GM18868 (cell line): ENCODE data around the gene MAPK13.
"Not testable (repeated sequence)": the region's sequence is repeated elsewhere in the genome, so short reads cannot be mapped to it uniquely, and the experiment has no call there.

Experiments used
- ATAC-seq: cut with Tn5 transposase; IDR thresholded peaks from one replicate; pipeline ENCODE4 v1.9.1; 2021; ENCODE audit warnings: mild to moderate bottlenecking, moderate library complexity; ENCODE audit not compliant: unreplicated experiment

The MAPK13 gene

DNA sequence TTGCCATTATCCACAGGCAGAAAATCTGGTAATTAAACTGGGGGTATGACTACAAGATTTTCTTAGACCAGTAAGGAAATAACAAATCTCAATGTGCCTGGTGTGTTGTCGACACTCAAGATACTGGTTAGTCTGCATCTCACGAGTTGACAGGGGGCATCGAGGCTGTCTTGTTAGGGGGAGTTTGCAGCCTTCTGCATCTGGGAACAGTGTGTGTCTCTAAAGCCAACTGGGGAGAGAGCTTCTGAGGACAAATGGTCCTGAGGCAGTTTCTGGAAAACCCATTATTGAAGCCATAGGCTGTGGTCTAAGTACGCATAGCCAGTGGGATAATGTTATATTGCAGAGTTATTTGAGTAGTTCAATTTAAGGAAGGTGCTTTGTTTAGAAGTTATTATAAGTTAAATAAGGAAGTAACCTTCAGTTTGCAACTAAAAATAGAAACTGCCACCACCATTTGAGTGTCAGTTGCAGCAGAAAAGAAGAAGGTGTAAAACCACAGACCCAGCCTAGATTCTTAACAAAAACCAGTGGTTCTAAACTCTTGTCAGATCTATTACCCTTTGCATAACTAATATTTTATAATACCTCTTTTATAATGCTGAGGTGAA is 15.4 kb upstream of the MAPK13 start:
- no peak for ATAC-seq

DNA sequence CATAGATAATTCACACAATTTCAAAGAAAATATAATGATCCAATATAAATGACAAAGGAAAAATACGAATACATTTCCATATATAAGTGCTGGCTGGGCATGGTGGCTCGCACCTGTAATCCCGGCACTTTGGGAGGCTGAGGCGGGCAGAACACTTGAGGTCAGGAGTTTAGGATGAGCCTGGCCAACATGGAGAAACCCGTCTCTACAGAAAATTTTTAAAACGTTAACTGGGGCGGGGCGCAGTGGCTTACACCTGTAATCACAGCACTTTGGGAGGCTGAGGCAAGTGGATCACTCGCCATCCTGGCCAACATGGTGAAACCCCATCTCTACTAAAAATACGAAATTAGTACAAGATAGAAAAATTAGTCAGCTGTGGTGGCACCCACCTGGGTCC is 14.9 kb upstream of the MAPK13 start:
- no peak for ATAC-seq

GRCh38 chr6:36116066-36116864 is 14.0 kb upstream of the MAPK13 start:
- no peak for ATAC-seq

DNA sequence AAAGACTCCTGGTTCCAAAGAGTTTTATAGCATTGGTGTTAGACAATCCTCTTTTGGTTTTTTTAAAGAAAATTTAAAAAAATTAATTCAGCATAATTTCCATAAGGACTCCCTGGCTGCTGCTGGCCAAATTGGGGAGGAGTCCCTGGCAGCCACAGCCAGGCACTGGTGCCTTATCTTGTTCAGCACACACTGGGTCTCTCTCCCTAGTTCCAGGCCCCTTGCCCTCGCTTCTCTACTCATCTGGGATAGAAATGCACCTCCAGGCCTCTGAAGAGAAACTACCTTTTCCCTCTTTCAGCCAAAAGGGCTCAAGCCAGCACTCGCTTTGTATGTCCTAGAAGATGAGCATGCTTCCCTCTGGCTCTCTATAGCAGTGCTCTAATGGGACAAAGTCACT is 13.4 kb upstream of the MAPK13 start:
- ATAC-seq: no peak

- ATAC-seq: no peak
Observed at GRCh38 chr6:36117658-36118549, 12.4 kb upstream of the MAPK13 start.

DNA sequence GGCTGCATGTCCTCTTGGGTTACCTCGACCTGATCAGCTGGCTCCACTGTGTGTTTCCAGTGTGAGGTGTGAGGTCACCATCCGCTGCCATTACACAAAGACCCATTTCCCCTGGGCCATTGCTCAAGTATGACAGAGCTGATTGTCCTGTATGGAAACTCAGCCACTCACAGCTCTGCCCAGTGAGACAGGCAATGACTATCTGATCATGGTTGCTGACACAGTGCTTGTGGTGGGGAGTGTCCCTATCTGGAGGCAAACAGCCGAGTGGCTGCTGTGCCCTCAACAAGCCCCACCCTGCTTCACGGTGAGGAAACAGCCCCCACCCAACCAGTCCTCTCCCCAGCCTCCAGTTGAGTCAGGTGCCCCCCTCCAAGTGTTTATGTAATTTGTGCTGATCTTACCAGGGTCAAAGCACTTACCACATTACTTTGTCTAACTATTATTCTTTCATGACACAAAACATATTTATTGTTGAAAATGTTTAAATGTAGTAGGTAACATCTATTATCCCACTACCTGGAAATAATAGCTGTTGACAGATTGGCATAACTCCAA is 11.7 kb upstream of the MAPK13 start:
- ATAC-seq: no peak

- ATAC-seq: no peak
Observed at GRCh38 chr6:36119209-36119608, 11.1 kb upstream of the MAPK13 start.

DNA sequence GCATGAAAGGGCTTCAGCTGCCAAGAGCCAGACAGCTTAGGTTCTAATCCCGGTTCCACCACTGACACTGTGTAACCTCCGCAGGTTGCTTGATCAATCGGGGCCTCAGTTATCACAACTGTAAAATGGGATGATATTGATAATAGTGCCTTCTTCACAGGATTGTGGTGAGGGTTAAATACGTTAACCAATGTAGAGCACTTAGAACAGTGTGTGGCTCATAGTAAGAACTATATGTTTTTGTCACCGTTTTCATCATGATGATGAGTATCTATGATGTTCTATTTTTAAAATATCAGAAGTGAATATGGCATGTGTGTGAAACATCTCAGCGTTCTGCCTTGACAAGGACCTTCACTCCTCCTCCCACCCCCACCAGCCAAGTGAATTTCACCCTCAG is 10.3 kb upstream of the MAPK13 start:
- ATAC-seq: no peak

DNA sequence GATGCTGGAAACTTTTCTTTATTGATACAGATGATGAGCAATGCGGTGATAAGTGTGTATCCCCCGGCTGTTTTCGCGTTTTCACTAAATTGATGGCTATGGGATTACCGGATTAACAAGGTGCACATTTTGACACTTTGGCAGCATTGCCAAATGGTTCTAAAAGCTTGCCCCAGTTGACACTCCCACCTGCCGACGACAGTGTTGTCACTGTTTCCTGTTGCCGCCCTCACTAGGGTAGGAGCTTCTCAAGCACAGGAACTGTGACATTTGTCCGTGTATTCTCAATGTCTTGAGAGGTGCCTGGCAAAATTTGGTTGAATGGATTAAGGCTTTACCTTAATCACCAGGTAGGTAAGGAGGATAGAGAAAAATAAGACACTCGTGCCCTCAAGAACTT is 9.8 kb upstream of the MAPK13 start:
- no peak for ATAC-seq

GRCh38 chr6:36120979-36121786 is 9.1 kb upstream of the MAPK13 start:
- ATAC-seq: no peak

DNA sequence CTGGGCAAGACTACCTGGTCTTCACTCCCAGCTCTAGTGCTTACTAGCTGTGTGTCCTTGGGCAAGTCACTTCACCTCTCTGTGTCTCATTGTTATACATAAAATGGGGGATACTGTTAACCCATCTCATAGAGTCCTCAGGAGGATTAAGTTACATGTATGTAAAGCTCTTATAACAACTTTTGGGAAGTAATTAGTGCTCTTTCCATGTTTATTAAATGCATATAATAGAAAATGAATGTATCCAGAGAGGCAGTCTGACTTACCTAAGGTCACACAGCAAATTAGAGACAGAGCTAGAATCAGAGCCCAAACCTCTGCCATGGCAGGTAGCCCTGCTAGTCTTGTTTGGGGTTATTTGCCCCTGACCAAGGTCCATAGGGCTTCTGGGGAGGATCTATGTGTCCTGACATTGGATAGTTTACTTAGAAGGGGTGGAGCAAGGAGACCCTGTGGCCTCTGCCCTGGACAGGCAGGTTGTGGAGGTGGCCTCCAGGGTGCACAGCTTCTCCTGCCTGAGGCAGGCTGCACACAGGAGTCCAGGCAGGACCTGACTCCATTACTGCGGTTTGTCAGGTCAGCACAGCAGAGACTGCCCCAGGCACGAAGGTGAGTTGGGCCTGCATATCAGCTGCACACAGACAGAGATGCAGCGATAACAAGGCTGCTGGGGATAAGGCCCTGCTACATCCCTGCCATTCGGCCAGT is 8.4 kb upstream of the MAPK13 start:
- ATAC-seq: no peak

DNA sequence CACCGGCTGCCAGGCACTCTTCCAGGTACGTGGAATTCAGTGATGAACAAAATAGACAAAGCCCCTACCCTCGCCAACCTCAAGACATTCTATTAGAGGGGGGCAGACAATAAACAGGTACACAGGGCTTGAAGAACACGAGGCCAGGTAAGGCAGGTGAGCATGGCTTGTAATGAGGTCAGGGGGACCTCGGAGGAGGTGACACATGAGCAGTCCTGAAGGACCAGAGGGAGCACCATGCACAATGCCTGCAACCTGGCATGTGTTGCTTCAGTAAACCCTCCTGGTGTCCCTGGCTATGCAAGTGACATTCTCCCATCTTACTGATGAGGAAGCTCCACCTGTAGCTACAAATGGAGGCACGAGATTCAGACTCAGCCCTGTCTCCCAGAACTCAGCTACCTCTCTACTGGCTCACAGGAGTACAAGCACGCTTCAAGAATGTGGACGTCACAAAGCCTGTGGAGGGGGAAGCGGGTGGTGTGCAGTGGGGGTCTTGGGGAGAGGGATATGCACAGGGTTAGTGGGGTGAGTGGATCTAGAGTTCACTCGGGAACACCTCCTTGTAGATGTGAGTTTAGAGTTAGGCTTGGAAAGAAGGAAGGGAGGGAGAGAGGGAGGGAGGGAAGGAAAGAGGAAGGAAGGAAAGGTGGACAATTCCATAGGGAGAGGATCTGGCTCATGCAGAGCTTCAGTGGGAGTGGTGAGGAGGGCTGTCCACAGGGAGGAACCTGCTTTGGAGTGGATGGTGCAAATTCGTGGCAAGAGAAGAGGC is 7.6 kb upstream of the MAPK13 start:
- no peak for ATAC-seq

- ATAC-seq: peak; percentile 85
Observed at GRCh38 chr6:36123270-36124139, 6.8 kb upstream of the MAPK13 start.

GRCh38 chr6:36124346-36124745 is 6.0 kb upstream of the MAPK13 start:
- not testable (repeated sequence) for ATAC-seq

DNA sequence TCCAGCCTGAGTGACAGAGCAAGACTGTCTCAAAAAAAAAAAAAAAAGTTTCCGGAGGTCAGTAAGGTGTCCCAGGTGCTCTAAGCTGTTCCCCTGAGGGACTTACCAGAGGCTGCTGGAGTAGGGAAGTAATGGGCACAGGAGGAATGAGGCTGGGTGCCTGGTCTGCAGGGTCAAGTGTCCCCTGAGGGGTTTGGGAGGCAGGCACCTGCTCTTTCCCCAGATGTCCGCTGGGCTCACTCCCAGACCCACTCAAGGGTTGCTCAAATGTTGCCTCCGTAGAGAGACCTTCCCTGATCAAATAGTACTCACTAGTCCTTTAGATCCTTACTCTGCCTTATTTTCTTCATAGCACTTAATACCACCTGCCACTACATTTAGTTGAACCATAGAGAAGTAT is 5.4 kb upstream of the MAPK13 start:
- no peak for ATAC-seq

GRCh38 chr6:36125575-36125974 is 4.7 kb upstream of the MAPK13 start:
- no peak for ATAC-seq

- ATAC-seq: no peak
Observed at GRCh38 chr6:36126121-36126520, 4.2 kb upstream of the MAPK13 start.
